Measurements from ENCODE around the gene CACNG4. TPM values are rescaled to one million over a fixed set of nuclear protein-coding genes. Genes with fewer than 3 reads are reported as not detected.
A peak's percentile ranks its signal among the peaks of the same experiment; 100 is the strongest.

Gene CACNG4
- 33.4 TPM for total RNA-seq

GRCh38 chr17:66963909-66964771 is at the start of gene CACNG4:
Gene CACNG4, plus strand, starts transcription at chr17:66964707. Its CDS starts 205 bp downstream, at chr17:66964912.
- DNase-seq (ENCODE audit: low spot score in 2 of 2) = peak; percentile 49 to 51
- no peak for FAIRE-seq

DNA sequence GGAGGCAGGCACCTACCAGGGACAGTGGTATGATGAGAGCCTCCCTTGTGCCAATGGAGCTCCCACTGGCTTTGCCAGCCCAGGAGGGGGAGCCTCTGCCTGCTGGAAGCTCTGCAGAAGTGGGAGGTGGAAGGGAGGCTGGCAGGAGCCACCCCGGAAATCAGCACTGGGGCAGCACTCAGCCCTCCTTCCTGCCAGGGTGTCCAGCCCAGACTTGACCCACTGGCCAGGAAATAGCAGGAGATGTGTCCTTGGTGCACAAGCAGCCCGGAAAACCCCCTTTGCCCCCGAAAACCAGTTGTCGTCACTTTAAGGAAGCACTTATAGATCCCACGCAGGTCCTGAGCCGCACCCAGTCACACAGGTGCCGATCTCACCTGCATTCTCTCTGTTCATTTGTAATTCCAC is 49.3 kb upstream of the CACNG4 start:
- DNase-seq (ENCODE audit: low spot score in 2 of 2) (no peak), FAIRE-seq (no peak)

DNA sequence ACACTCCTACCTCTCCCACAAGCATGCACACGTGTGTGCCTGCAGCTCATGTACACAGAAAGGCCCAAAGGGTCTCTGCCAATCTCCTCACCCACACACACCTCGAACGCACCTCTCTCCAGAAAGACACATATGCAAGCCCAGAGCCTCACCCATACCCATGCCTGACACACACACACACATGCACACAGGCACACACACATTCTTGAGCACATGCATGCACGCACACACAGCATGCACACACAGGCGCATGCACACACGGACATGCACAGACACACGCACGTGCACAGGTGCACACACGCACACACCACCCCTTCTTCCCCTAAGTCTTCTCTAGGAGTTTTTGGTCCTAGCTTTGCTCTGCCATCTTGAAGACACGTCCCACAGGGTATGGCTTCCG is 48.7 kb upstream of the CACNG4 start:
- DNase-seq (ENCODE audit: low spot score in 2 of 2) = no peak
- FAIRE-seq = no peak

GRCh38 chr17:66916946-66917345 is 47.6 kb upstream of the CACNG4 start:
- no peak for FAIRE-seq

DNA sequence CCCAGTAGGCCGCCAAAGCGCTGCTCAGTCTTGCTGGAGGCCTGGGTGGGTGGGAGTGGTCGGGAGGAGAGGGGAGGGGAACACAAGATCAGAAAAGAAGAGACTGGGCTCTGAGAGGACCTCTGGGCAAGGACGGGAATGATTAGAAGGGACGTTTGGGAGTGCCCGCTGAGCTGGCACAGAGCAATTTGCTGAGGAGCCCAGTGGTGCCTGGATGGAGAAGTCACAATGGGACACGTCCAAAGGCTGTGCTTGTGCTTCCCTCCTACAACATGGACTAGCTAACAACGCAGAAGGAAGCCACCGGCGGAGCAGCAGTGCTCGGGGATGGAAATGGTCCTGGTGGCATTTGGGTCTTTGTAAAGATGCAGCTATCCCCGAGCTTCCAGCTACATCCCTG is 45.6 kb upstream of the CACNG4 start:
- DNase-seq (ENCODE audit: low spot score in 2 of 2) = no peak
- no peak for FAIRE-seq

More at GRCh38 chr17:66916946-66917345, 47.6 kb upstream of the CACNG4 start:
- no peak for DNase-seq (ENCODE audit: low spot score in 2 of 2)

DNA sequence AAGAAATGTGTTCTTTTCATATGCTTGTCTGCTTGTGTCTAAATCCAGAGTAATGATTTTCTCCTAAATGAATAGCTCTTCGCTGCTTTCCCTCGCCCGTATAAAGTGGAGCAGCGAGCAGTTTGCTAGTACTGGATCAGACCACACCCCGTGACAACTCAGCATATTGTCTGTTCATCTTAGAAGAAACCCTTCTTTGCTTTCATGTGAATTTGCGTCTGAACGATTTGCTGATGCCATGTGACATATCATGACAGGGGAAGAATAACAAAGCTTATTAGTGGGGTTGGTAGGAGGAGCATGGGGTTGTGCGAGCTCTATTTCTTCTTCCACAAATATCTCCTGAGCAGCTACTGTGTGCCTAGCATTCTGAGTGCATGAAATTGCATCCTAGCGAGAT is 44.1 kb upstream of the CACNG4 start:
- DNase-seq (ENCODE audit: low spot score in 2 of 2) (no peak), FAIRE-seq (no peak)

DNA sequence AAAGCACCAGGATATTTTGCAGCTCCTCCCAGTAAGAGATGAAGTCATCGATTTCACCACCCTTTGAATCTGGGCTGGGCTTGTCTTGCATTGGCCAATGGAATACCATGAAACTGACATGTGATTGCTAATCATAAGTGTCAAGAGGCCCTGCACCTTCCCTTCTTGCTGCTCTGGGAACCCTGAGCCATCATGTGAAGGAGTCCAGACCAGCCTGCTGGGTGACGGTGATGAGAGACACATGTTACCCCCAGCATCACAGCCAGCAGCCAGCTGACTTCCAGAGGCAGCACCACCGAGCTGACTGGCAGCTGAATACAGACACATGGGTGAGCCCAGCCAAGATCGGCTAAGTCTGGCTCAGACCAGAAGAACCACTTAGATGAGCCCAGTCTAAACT is 43.6 kb upstream of the CACNG4 start:
- FAIRE-seq (no peak), DNase-seq (ENCODE audit: low spot score in 2 of 2) (no peak)

DNA sequence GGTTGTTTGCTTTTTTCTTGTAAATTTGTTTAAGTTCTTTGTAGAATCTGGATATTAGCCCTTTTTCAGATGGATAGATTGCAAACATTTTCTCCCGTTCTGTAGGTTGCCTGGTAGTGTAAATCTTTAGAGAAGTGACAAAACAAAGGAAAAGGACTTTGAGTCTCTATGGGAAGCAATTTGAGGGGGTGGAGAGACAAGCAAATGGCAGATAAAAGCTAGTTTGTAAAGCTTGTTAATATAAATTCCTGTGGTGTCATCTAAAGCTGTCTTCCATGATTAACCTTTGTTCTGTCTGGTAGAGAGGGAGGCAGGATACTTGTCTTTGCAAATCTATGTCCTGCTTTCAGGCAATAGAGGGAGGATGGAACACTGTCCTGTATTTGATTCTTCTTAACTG is 40.6 kb upstream of the CACNG4 start:
- no peak for DNase-seq (ENCODE audit: low spot score in 2 of 2)
- FAIRE-seq = no peak

DNA sequence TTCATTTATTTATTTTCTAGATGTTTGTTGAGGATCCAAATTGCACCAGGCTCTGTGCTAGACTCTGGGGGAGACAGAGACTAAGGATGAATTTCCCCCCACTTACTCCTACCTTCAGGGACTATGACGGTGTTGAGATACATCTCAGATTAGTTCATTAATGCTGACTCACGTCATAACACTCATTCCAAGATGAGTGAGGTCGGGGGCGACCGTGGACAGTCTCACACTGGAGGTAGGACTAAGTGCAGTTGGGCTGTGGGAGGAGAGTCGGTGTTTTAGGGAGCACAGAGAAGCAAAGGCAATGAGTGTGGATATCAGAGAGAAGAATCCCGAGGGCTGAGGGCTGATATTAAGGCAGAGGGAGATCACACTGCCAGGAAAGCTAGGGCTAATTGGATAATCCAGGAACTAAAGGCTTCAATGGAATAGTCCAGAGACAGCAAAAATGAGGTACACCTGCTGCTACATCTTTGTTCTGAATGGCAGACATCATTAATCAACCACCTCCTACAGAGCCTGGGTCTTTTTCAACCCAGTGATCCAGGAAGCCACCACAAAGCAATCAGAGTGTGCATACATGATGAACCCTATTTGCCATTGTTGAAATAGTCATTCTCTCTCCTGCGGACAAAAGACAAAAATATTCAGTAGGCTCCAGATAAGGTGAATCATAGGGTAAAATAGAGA is 38.6 kb upstream of the CACNG4 start:
- DNase-seq (ENCODE audit: low spot score in 2 of 2) (no peak), FAIRE-seq (no peak)

- FAIRE-seq (no peak), DNase-seq (ENCODE audit: low spot score in 2 of 2) (no peak)
These were observed 35.6 kb upstream of the CACNG4 start for GRCh38 chr17:66928949-66929348.

- DNase-seq (ENCODE audit: low spot score in 2 of 2) (no peak), FAIRE-seq (no peak)
These were observed 34.9 kb upstream of the CACNG4 start for GRCh38 chr17:66929591-66929990.

- FAIRE-seq = no peak
- DNase-seq (ENCODE audit: low spot score in 2 of 2) = no peak
These were observed 33.6 kb upstream of the CACNG4 start for GRCh38 chr17:66930933-66931332.

DNA sequence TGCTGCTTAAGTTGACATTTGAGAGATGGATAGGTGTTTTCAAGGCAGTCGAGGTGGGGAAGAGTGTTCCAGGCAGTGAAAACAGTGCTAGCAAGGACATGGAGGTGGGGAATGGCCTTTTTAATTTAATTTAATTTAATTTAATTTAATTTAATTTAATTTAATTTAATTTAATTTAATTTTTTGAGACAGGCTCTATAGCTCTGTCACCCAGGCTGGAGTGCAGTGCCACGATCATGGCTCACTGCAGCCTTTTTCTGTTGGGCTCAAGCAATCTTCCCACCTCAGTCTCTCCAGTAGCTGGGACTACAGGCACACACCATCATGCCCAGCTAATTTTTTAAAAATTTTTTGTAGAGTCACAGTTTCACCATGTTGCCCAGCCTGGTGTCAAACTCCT is 32.2 kb upstream of the CACNG4 start:
- DNase-seq (ENCODE audit: low spot score in 2 of 2) = no peak
- FAIRE-seq = no peak

DNA sequence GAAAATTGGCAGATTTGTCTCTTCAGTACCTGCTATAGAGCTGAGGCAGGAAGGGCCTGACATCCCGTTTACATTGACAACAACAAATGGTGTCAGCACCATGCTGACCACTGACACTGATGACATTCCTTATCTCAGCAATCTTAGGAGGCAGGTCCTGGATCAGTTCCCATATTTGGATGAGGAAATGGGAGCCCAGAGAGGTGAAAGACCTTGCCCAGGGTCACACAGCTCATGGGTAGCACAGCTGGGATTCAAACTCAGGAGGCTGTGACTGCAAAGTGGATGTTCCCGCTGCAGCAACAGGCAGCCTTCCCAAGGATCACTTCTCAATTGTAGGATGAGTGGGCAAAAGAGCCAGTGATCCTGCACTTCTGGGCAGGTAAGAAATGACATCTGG is 30.5 kb upstream of the CACNG4 start:
- DNase-seq (ENCODE audit: low spot score in 2 of 2) = no peak
- no peak for FAIRE-seq

- FAIRE-seq = no peak
- DNase-seq (ENCODE audit: low spot score in 2 of 2) = no peak
These were observed 28.8 kb upstream of the CACNG4 start for GRCh38 chr17:66935717-66936116.

DNA sequence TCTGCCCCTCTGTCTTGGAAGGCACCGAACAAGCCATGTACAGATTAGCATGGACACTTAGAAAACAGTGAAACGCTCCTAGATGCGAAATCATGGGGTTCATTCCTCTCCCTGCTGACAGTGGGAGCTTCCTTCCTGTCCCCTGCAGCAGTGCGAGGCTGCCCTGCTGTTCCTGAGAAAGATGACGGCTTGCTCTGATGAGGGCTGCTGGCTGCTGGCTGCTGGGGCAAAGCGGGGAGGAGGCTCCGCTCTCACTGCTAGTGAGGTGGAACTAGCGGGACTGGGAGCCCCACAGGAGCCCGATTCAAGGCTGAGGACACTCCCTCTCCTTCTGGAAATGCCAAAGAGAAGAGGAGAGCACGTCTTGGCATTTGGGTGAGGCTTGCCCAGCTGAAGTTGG is 25.9 kb upstream of the CACNG4 start:
- FAIRE-seq (no peak), DNase-seq (ENCODE audit: low spot score in 2 of 2) (no peak)

GRCh38 chr17:66939461-66940114 is 24.9 kb upstream of the CACNG4 start:
- FAIRE-seq (no peak), DNase-seq (ENCODE audit: low spot score in 2 of 2) (no peak)

GRCh38 chr17:66941249-66941648 is 23.3 kb upstream of the CACNG4 start:
- no peak for DNase-seq (ENCODE audit: low spot score in 2 of 2)
- no peak for FAIRE-seq

DNA sequence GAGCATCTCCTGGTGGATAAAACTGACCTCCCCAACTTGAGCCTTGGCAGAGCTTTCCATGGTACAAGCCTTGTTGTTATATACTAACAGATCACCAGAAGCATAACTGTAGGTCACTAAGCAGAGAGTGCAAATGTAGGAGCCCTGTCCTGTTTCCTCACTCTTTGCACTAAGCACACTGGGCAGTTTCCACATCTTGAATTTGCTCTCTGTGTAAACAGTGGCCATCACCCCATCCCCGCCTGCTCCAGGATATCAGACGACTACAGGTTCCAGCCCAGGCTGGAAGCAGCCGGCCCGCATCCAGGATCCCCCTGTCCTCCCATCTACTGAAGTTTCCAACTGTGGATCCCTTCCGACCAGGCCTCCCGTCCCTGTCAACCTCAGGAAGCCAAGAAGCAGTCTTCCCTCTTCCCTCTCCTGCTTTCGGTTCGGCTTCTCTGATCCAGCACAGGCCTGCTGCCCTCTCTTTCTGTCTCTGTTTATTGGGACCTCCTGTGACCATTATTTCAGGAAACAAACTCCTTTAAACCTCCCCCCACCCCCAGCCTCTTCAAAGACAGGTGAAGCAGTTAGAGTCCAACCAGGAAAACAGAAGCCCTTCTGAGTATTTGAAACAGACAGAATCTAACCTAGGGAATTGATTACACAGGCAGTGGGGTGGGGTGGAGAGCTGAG is 22.6 kb upstream of the CACNG4 start:
- DNase-seq (ENCODE audit: low spot score in 2 of 2) (no peak), FAIRE-seq (no peak)

GRCh38 chr17:66942451-66943264 is 21.8 kb upstream of the CACNG4 start:
- FAIRE-seq (no peak), DNase-seq (ENCODE audit: low spot score in 2 of 2) (no peak)

Data from frontal cortex (tissue), 4 donors.